Right lobe of liver (tissue), 4 donors: Measurements from ENCODE around the gene TMEM119.

Experiments
- POLR2A ChIP-seq: fragments of 450-650 bp; IDR thresholded peaks from one replicate; pipeline ENCODE4 v1.6.1; 2017; ENCODE audit warnings: antibody characterized with exemption, mild to moderate bottlenecking
- TF ChIP-seq, protein P1 (sequence below), 4 donors: fragments of 200-600 bp in 3 of 4; fragments of 450-650 bp in 1 of 4; IDR thresholded peaks; one replicate each; pipeline versions ENCODE4 v1.5.1 to v1.8.0; 2016 to 2022; ENCODE audit warnings: antibody characterized with exemption in 4 of 4, mild to moderate bottlenecking in 2 of 4
- donor health status: DM: no; HTN: no; CAD: no.
- donor health status: DM: no; HTN: no; CAD: no.
- donor health status: DM: no; HTN: yes; CAD: no.

DNA sequence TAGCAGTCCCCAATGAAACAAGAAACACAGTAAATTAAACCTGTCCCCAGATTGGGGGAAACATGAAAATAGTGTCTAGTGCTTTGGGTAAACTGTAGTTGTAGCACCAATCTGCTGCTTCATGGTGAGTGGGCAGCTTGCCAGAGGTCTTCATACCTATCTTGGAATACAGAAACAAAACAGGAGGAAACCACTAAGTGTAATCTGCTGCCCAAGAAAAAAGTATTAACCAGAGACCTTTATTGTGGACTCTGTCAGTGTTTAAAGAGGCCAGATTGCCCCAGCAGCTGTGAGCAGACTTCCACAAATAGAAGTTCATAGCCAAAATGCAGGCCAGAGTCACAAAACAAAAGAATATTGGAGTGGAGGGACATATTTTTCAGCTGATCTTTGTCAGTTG is 33.2 kb downstream of the TMEM119 start:
- TF ChIP-seq, protein P1, sequence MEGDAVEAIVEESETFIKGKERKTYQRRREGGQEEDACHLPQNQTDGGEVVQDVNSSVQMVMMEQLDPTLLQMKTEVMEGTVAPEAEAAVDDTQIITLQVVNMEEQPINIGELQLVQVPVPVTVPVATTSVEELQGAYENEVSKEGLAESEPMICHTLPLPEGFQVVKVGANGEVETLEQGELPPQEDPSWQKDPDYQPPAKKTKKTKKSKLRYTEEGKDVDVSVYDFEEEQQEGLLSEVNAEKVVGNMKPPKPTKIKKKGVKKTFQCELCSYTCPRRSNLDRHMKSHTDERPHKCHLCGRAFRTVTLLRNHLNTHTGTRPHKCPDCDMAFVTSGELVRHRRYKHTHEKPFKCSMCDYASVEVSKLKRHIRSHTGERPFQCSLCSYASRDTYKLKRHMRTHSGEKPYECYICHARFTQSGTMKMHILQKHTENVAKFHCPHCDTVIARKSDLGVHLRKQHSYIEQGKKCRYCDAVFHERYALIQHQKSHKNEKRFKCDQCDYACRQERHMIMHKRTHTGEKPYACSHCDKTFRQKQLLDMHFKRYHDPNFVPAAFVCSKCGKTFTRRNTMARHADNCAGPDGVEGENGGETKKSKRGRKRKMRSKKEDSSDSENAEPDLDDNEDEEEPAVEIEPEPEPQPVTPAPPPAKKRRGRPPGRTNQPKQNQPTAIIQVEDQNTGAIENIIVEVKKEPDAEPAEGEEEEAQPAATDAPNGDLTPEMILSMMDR (IDR thresholded peaks at IDR 0.05) = no peak
- TF ChIP-seq POLR2A = no peak
